Body of pancreas (tissue), 4 donors: ENCODE data around the gene DPP7.
"Not testable (repeated sequence)": the region's sequence is repeated elsewhere in the genome, so short reads cannot be mapped to it uniquely, and the experiment has no call there.

ENCODE experiments used
- CTCF ChIP-seq, 7 experiments: fragments of 450-650 bp in 4 of 7; fragments of 200-600 bp in 3 of 7; sonication (generic) in 3 of 7; IDR thresholded peaks; one replicate each; pipeline ENCODE4 v1.5.1; 2016 to 2019; ENCODE audit warnings: antibody characterized with exemption in 7 of 7
- POLR2A ChIP-seq, 3 donors: fragments of 450-650 bp; IDR thresholded peaks; one replicate each; pipeline ENCODE4 v1.6.1; 2016; ENCODE audit warnings: antibody characterized with exemption in 3 of 3, mild to moderate bottlenecking in 2 of 3

GRCh38 chr9:137118092-137118603 lies 3.6 kb upstream of the DPP7 start:
- not testable (repeated sequence) for TF ChIP-seq POLR2A, CTCF (IDR thresholded peaks at IDR 0.05)
